ENCODE results near the gene C17orf100.
A peak's percentile ranks its signal among the peaks of the same experiment; 100 is the strongest.
"Not testable (repeated sequence)": the region's sequence is repeated elsewhere in the genome, so short reads cannot be mapped to it uniquely, and the experiment has no call there.

Gene C17orf100

DNA sequence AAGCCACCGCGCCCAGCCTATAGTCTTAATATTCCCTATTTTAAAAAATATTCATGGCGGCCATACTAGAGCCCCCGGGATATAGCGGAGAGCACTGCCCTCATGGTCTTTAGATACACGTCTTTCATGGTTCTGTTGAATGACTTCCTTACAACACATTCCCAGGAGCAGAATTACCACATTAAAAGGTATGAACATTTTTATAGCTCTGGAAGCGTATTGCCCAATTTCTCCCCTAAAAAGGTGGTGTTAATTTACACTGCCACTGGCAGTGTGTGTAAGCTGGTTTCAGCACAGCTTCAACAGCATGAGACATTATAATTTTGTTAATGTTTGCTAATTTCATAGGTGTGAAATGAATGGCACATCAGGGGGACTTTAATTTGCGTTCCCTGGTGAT lies 19.0 kb downstream of the C17orf100 start:
- DNase-seq, result no peak

DNA sequence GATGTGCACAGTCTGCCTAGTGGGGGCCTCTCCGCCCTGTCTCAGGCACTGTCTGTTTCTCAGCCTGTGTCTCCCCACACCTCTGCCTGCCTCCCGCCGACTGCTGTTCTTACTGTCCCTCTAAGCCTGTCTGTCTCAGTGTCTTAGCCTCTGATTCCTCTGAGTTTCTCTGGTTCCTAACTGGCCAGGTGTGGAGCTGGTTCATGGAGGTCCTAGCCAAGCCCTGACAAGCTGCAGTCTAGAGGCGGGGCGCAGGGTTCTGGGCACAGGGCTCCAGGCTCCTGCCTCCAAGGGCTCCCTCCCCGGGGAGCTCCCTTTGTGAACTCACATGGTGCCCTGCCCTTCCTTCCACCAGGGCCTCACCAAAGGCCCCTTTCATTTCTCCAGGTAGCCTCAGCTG lies 19.4 kb downstream of the C17orf100 start:
- no peak for DNase-seq

GRCh38 chr17:6671431-6671830 lies 19.9 kb downstream of the C17orf100 start:
- no peak for DNase-seq

GRCh38 chr17:6674586-6674985 lies 23.0 kb downstream of the C17orf100 start:
- no peak for DNase-seq

DNA sequence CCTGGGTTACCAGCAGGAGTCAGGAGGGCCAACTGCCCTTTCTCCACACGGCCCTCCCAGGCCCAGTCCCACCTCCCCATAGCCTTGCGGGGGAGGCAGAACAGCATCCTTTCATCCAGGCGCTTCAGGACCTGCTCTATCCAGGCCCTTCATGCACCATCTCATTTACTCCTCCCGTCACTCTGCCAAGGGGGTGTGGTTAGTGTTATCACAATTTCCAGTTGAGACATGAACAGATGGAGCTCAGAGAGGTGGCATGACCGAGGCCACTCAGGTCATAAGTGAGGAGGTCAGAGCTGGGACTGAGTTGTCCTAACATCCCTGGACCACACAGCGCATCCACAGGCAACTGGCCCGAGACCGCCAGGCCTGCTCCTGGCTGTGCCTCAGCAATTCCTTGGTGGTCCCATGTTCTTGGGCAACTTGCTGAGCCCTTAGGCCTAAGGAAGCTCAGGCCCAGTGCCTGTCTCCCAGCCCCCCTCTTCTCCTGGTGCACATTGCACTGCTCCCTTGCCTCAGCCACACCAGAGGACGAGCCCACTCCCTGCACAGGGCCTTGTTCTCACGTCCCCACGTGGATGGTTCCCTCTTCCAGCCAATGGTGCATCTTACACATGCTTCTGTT lies 23.8 kb downstream of the C17orf100 start:
- no peak for DNase-seq

DNA sequence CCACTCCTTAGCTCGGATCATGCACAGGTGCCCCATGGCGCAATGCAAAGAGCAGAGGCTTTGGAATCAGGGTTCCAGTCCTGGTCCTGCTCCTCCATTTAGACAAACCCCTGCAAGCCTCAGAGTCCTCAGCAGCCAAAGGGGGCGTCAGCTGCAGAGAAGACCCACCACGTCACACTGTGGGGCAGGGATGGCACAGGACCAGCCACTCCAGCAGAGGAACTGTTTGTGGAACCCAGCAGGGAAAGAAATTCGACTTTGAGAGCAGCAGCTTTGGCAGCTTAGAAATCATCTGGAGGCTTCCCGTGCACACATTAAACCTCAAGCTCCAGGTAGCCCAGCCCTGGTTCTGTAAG lies 25.2 kb downstream of the C17orf100 start:
- DNase-seq, result no peak

GRCh38 chr17:6677158-6677831 lies 25.7 kb downstream of the C17orf100 start:
- peak; percentile 54 for DNase-seq

DNA sequence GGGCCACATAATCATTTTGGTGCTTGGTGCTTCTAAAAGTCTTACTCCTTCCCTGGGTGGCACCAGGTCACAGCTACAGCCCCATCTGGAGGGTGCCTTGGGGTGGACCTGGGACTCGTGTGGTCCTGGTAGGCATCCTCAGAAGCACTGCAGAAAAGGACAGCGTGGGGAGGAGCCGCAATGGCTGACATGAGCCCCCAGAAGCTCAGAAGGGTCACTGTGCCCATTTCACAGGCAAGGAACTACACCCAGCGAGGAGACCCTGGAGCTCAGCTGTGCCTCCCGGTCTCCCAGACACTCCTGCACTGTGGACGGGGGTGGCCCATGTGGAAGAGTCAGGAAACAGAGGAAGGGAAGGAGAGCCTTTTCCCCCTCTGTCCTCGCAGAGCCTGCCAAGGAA lies 26.4 kb downstream of the C17orf100 start:
- DNase-seq, result no peak

DNA sequence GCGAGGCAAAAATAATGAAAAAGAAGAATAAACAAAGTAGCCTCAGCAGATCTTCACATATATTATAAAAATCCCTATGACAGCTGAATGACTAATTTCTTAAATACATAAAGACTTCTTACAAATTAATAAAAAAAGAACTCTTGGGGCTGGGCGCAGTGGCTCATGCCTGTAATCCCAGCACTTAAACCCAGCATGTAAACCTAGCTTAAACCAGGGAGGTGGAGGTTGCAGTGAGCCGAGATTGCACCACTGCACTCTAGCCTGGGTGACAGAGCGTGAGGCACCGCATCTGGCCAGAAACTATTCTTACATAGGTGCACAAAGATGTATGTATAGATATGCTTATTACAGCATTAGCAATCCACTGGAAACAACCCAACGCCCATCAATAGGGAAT lies 27.7 kb downstream of the C17orf100 start:
- DNase-seq, result no peak

DNA sequence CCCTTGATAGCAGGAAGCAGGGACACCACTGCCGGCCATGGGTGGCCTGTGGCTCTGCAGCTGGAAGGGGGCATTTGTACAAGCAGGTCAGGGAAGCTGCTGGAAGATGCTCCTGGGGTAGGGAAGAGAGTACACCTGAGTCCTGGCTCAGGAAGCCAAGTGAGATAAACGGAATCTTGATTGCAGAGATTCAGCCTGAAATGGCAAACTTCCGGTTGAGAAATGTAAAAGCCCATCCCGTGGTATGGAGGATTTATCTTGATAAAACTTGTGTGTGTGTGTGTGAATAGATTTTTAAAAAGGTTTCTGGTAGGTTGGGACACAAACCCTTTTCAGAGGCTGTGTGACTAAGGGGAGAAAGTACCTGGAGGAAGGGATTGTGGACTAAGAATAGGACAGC lies 29.6 kb downstream of the C17orf100 start:
- no peak for DNase-seq

DNA sequence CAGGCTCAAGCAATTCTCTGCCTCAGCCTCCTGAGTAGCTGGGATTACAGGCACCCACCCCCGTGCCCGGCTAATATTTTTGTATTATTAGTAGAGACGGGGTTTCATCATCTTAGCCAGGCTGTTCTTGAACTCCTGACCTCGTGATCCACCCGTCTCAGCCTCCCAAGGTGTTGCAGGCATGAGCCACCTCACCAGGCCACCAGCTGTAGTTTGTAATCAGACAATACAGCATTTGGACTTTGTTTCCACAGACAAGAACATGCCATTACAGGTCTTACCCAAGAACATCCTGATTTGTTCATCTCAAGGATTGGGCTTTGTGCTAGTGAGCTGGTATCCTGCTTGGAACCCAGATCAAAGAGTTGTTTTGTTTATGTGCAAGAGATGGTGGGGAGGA lies 30.1 kb downstream of the C17orf100 start:
- no peak for DNase-seq

GRCh38 chr17:6682339-6682738 lies 30.8 kb downstream of the C17orf100 start:
- no peak for DNase-seq

DNA sequence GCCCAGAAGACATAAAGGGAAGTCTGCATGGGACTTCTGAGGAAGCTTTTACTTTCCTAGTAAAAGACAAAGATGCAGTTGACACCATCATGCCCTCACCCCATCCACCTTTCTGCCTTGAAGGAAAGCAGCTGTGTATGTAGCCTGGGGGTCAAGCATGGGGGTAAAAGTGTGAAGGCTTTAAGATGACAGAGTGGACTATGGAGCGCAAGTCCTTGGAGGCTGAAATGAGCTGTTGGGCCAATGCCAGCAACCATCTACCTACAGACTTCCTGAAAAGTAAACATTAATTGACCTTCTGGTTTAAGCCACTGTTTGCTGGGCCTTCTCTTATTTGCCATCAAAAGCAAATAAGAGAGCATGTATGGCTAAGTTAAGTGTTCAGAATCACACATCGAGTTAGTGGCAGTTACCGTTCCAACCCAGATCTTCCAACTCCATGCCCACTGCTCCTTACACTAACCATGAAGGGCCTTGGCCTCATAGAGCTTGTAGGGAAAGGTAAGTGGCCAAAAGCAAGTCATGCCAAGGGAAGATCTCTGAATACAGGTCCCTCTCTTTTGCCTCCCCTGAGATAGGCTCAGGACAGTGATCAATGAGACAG lies 31.6 kb downstream of the C17orf100 start:
- DNase-seq, result no peak

DNA sequence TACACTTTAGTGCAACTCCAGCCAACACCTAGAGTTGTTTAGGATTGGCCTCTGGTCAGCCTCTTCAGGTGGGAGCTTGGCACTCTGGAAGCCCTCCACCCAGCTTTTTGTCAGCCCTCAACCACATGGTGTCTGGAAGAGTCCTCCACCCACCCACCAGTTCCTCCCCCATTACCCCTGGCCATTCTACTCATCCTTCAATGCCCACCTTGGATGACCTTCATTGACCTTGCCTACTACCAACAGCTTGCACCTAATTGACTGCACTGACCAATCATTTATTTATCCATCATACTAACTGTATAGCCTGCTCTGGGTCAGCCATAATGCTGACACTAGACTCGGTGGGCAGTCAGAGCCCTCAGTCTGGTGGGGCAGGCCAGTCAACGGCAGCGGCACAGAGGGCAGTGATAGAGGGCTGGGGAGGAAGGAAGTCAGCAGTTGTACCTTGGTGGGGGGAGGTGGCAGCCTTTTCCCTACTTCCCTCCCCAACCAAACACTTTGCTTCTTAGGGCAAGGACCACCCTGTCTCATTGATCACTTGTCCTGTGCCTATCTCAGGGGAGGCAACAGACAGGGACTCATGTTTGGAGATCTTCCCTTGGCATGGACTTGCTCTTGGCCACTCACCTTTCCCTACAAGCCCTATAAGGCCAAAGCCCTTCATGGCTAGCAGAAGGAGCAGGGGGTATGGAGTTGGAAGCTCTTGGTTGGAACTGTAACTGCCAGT lies 32.3 kb downstream of the C17orf100 start:
- DNase-seq, result no peak

DNA sequence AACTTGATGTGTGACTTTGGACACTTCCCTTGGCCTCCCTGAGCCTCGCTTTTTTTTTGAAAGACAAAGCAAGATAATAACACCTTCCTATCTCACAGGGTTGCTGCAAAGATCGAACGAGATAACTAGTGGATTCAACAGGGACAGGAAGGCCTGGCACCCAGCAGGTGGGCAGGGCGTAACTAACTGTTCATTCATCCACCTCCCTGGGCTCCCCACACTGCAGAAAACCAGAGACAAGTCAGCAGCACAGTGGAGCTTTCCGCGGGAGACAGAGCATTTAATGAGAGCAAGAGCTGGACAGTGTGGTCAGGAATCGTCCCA lies 32.9 kb downstream of the C17orf100 start:
- DNase-seq, result no peak

DNA sequence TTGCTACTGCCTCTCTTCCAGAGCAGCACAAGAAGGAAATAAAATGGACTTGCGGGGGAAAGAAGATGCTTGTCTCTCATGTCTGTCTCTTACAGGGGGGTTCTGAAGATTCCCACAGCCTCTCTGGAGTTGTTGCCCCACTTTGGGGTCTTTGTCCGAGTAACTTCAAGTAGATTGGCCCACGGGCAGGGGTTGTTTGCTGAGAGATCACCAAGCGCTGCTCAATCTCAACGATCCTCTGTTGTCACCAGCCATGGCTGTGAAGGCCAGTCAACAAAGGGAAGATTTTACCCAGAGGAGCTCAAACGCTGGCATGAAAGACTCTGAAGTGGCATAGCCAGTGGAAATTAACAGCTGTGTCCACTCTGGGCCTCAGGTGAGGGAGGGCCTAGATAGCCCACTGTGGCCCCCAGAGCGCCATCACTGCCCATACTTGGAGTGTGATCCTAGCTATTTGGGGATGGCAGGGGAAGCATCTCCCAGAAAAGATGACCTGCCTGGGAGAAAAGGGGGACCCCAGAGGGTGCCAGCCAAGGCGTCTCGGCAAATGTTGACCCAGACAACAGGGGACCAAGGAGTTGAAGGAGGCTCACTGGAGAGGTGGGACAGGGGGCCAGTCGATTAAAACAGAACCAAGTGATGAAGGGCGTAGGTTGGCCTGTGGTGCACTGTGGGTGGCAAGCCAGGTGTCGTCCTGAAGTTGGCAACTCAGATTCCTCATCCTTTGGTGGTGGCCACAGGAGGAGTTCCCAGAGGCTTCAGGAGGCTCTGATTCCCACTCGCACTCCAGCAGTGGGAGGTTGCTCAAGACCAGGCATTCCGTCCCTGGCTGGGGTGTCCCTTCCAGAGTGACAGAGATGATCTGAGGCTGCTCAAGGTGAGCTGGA lies 33.6 kb downstream of the C17orf100 start:
- no peak for DNase-seq

DNA sequence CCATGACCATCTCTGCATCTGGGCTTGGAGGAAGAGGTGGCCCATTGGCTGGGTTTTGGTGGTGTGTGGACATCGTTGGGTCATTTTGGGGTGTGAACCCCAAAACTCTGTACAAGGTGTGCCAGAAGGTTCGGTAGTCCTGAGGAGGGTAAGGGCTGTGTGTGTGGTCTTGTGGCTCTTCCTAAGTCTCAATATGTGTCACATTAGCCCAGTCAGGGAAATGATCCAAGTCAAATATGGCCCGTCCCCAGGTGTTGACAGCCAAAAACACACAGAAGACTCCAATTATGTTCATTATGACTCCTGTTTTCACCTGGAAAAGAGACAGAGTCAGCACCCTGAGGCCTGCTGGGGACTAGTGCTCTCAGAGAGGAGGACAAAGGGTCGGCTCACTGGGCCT lies 34.5 kb downstream of the C17orf100 start:
- DNase-seq, result no peak

- DNase-seq, result no peak
Measured at GRCh38 chr17:6688944-6689343, 37.4 kb downstream of the C17orf100 start.

GRCh38 chr17:6690641-6691040 lies 39.1 kb downstream of the C17orf100 start:
- DNase-seq, result no peak

GRCh38 chr17:6691546-6691945 lies 40.0 kb downstream of the C17orf100 start:
- DNase-seq, result no peak

GRCh38 chr17:6691958-6692357 lies 40.4 kb downstream of the C17orf100 start:
- DNase-seq, result not testable (repeated sequence)

- no peak for DNase-seq
Measured at GRCh38 chr17:6695051-6695450, 43.5 kb downstream of the C17orf100 start.

GRCh38 chr17:6695565-6695964 lies 44.0 kb downstream of the C17orf100 start:
- DNase-seq, result no peak
